Psoas muscle (tissue), 8 donors: Measurements from ENCODE around the gene FNDC11. TPM values are rescaled to one million over a fixed set of nuclear protein-coding genes. Genes with fewer than 3 reads are reported as not detected.
"Not testable (repeated sequence)": the region's sequence is repeated elsewhere in the genome, so short reads cannot be mapped to it uniquely, and the experiment has no call there.

Experiments
- ATAC-seq, 4 donors: fragments of 200-7000 bp; cut with Tn5 transposase; one replicate each; pipeline ENCODE4 v1.9.1; 2020; ENCODE audit warnings: moderate library complexity in 3 of 4, mild to moderate bottlenecking in 2 of 4
- DNase-seq, 2 donors: peaks; one replicate each; pipeline ENCODE4 v3.0.0-alpha.2; 2020
- H3K27ac ChIP-seq: fragments of 200-600 bp; one replicate; pipeline ENCODE4 v1.8.0; 2022
- H3K27me3 ChIP-seq, 3 donors: fragments of 200-600 bp in 1 of 3; one replicate each; pipeline versions ENCODE4 v1.6.1 to v1.8.0; 2013 to 2022; ENCODE audit warnings: low read length in 2 of 3, mild to moderate bottlenecking in 2 of 3, moderate library complexity in 1 of 3; ENCODE audit not compliant: insufficient read depth in 3 of 3
- H3K36me3 ChIP-seq, 2 donors: fragments of 200-600 bp in 1 of 2; one replicate each; pipeline versions ENCODE4 v1.6.1 to v1.8.0; 2013 to 2022; ENCODE audit warnings: low read depth in 1 of 2, mild to moderate bottlenecking in 1 of 2, moderate library complexity in 1 of 2; ENCODE audit not compliant: insufficient read depth in 1 of 2
- H3K4me1 ChIP-seq: fragments of 200-600 bp; one replicate; pipeline ENCODE4 v1.8.0; 2022
- H3K4me3 ChIP-seq: fragments of 200-600 bp; one replicate; pipeline ENCODE4 v1.8.0; 2022; ENCODE audit warnings: mild to moderate bottlenecking
- H3K9me3 ChIP-seq: fragments of 200-600 bp; one replicate; pipeline ENCODE4 v1.8.0; 2022
- WGBS, 3 donors: extraction: QIAGEN DNeasy Blood & Tissue Kit; methylation state at CpG; one replicate each; pipeline versions ENCODE4 v1.1.6 to v1.1.7; 2013; 5-methylcytosine and 5-hydroxymethylcytosine counted together
- intact Hi-C, 2 donors: fragments of 100-400 bp; cut with DNase I; formaldehyde crosslinking; loops; one replicate each; pipeline versions ENCODE4 v1.11.0 to v1.14.2; 2022
- polyA plus RNA-seq, 3 donors: library from polyadenylated mRNA; stranded (reverse); fragments of 200-250 nt; gene quantifications; one replicate each; pipeline ENCODE4 v1.2.3, GENCODE V29; 2013
- total RNA-seq, 4 donors: library from RNA; stranded (reverse); fragmentation: NEBNext Ultra II Directional in 2 of 4; extraction: Animal tissue kit (Norgen Biotek cat#: 25700) in 2 of 4; gene quantifications; one replicate each; pipeline versions ENCODE4 v1.2.1 to v1.2.4, GENCODE V29; 2021 to 2023
- TF ChIP-seq, protein P1 (sequence below): fragments of 200-600 bp; IDR thresholded peaks from one replicate; pipeline ENCODE4 v1.8.0; 2022; ENCODE audit warnings: antibody characterized with exemption
- donor health status: healthy with polysubstance abuse.
- donor health status: DM: no; HTN: no; CAD: no; lungs with moderate emphysema.
- donor health status: Bipolar disorder and iron deficiency.
- donor health status: healthy.
- donor health status: DM: yes; HTN: yes; CAD: no.
- donor health status: DM: no; HTN: no; CAD: no.
- donor health status: DM: no; HTN: no; CAD: no.
- donor health status: DM: yes; HTN: yes; CAD: no.

Gene FNDC11
- total and polyA plus RNA-seq, 7 donors, result 0.07 to 0.14 (median 0.08) TPM; not detected in 4

DNA sequence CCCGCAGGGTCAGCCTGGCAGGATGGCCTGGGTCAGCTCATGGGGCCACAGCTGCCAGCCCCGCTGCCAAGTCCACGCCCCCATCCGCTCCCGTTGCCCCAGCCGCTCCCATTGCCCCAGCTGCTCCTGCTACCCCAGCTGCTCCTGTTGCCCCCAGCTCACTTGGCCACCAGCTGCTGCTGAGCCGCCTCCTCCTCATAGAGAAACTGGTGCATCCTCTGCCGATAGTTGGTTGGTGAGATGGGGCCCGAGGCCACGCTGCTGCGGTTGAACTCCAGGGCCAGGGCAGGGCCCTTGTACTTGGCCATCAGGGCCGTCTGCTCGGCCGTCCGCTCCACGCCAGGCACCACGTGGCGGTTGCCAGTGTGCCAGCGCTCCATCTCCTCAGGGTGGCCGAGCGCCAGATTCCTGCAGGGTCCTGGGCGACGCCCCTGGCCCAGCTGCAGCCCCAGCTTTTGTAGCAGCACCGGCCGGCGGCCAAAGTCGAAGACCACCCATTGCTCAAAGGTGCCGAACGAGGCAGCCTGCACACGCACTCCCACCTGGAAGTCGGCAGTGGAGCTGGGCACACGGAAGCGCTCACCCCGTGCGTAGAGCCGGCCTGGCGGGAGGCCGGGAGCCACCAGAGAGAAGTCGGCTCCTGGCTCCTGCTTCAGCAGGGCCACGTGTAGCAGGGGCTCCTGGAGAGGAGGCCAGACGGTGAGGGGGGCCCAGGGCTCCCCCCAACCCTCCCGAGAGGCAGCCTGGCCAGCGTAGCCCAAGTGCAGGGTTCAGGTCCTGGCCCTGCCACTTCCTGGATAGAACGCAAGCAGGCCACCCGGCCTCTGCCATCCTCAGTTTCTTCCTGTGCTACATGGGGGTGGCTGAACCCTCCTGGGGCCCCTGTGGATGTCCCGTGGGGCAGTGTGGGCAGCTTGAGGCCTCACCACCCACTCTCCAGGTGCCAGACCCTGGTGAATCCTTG, 15.3 kb downstream of the FNDC11 start:
- TF ChIP-seq, protein P1, sequence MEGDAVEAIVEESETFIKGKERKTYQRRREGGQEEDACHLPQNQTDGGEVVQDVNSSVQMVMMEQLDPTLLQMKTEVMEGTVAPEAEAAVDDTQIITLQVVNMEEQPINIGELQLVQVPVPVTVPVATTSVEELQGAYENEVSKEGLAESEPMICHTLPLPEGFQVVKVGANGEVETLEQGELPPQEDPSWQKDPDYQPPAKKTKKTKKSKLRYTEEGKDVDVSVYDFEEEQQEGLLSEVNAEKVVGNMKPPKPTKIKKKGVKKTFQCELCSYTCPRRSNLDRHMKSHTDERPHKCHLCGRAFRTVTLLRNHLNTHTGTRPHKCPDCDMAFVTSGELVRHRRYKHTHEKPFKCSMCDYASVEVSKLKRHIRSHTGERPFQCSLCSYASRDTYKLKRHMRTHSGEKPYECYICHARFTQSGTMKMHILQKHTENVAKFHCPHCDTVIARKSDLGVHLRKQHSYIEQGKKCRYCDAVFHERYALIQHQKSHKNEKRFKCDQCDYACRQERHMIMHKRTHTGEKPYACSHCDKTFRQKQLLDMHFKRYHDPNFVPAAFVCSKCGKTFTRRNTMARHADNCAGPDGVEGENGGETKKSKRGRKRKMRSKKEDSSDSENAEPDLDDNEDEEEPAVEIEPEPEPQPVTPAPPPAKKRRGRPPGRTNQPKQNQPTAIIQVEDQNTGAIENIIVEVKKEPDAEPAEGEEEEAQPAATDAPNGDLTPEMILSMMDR, result no peak
- H3K9me3 ChIP-seq, result no peaks in the 10 kb centered on the region
- ATAC-seq (no peak), DNase-seq (no peak)
- no peaks in the 10 kb centered on the region for H3K4me1 ChIP-seq
- H3K27me3 ChIP-seq, result peaks cover 0 to 38% (median 3%) of the 10 kb centered on the region in 3 donors
- no peak overlapping the region for H3K4me3 ChIP-seq
- 43 to 55% (median 44%) methylated on average over 45 to 46 of the region's 46 CpGs for WGBS, 3 donors
- H3K36me3 ChIP-seq, result peaks cover 0 to 4% of the 10 kb centered on the region in 2 donors
- intact Hi-C loops, result no loop called here
- no peak overlapping the region for H3K27ac ChIP-seq

DNA sequence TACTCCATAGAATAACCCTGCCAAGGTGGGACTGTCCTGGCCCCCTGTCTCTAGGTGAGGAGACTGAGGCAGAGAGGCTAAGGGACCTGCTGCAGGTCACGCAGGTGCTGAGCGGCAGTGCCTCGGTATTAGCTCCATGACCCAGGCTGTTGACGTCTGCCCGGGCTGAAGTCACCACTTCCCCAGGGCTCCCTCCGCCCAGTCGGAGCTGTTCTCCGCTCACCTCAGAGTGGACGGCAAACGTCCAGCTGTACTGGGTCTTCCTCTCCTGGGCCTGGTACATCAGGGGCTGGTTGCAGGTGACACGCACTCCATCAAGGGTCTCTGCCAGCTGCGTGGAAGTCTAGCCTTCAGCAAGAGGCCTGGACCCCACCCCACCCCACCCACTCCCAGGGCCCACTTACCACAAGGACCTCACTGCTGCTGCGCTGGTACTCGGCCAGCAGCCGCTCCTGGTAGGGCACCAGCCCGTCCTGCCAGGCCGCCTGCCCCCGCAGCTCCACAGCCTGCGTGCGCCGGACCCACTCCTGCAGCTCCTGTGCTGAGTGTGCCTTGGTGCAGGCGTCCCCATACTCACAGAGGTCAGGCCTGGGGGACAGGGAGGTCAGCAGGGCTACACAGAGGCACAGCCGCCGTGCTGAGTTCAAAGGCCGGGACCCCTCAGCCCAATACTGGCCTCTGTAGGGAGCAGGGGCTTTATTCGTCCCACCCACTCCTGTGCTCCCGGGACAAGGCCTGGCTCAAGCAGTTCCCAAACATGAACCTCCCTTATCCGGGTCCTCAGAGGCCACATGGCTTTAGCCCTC, 16.5 kb downstream of the FNDC11 start:
- no peaks in the 10 kb centered on the region for H3K9me3 ChIP-seq
- H3K4me1 ChIP-seq, result no peaks in the 10 kb centered on the region
- H3K36me3 ChIP-seq, result no peaks in the 10 kb centered on the region
- WGBS, 3 donors, result 86 to 91% (median 88%) methylated on average over 26 to 28 of the region's 28 CpGs
- H3K27ac ChIP-seq, result no peak overlapping the region
- TF ChIP-seq, protein P1, result no peak
- peaks cover 0 to 41% (median 3%) of the 10 kb centered on the region in 3 donors for H3K27me3 ChIP-seq
- DNase-seq (no peak), ATAC-seq (no peak)
- intact Hi-C loops, result no loop called here
- no peak overlapping the region for H3K4me3 ChIP-seq

DNA sequence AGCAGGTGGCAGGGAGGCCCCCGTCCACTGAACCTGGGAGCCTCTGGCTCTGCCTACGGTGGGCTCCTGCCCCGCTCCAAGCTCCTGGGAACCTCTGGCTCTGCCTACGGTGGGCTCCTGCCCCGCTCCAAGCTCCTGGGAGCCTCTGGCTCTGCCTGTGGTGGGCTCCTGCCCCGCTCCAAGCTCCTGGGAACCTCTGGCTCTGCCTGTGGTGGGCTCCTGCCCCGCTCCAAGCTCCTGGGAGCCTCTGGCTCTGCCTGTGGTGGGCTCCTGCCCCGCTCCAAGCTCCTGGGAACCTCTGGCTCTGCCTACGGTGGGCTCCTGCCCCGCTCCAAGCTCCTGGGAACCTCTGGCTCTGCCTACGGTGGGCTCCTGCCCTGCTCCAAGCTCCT, 17.1 kb downstream of the FNDC11 start:
- ATAC-seq, intact Hi-C loops, DNase-seq, H3K4me3 ChIP-seq, H3K9me3 ChIP-seq, H3K4me1 ChIP-seq, H3K27ac ChIP-seq, H3K36me3 ChIP-seq: not testable (repeated sequence)
- H3K27me3 ChIP-seq, result peaks cover 0 to 41% (median 3%) of the 10 kb centered on the region in 3 donors
- 59 to 82% (median 71%) methylated on average over 2 to 7 of the region's 11 CpGs for WGBS, 3 donors

DNA sequence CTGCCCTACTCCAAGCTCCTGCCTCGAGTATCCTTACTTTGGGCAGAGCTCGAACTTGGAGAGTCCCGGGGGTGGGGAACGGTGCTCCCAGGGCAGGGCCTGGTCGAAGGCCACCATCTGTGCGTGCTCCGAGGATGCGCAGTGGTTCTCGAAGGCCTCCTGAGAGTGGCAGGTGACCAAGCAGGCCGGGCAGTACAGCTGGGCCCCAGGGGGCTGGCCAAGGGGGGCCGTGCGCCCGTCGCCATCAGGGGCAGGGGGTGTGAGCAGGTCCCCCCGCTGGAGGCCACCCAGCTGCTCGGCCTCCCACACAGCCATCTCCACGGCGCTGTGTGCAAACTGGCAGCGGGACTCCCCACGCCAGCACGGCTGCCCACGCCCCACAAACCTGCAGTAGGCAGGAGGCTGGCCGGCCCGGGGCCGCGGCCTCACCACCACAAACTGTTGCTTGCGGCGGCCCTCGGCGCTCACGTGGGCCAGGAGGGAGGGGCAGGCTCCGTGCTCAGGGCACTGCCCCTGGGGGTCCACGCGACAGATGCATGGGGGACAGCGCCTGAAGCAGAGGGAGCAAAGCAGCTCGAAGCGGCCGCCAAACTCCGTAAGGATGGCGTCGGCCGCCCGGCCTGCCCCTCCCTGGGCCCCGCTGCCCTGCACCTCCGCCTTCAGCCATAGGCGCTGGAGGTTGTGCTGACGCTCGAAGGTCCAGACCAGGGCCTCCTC, 18.3 kb downstream of the FNDC11 start:
- intact Hi-C loops, result no loop called here
- Histone ChIP-seq H3K4me3 (no peak overlapping the region), H3K9me3 (no peaks in the 10 kb centered on the region), H3K27me3 (peaks cover 0 to 41% (median 3%) of the 10 kb centered on the region in 3 donors), H3K27ac (no peak overlapping the region), H3K36me3 (no peaks in the 10 kb centered on the region), H3K4me1 (peaks cover 5% of the 10 kb centered on the region)
- DNase-seq, result no peak
- TF ChIP-seq, protein P1, result no peak
- 89 to 91% (median 89%) methylated on average over 34 to 48 of the region's 48 CpGs for whole genome bisulfite sequencing, 3 donors
- ATAC-seq, result no peak
